Measurements from ENCODE around the gene LDHB.
"Not testable (repeated sequence)": the region's sequence is repeated elsewhere in the genome, so short reads cannot be mapped to it uniquely, and the experiment has no call there.

LDHB gene

DNA sequence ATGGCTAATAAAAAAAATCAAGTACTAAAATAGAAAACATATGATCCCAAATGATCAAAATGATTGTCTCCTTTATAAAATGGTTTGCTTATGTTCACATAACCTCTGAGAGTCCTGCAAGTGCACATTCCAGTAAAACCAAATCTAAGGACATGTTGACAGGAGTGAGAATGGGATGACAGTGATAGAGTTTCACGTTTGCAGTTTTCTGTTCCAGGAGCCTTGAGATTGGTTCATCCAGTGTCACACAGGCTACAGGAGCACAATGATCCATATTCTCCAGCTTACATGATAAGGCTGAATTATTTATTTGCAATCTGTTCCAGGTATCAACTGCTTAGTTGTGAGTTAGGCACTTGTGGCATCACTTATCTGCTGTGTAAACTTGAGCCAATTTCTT is 51.5 kb downstream of the LDHB start:
- no peak for DNase-seq

DNA sequence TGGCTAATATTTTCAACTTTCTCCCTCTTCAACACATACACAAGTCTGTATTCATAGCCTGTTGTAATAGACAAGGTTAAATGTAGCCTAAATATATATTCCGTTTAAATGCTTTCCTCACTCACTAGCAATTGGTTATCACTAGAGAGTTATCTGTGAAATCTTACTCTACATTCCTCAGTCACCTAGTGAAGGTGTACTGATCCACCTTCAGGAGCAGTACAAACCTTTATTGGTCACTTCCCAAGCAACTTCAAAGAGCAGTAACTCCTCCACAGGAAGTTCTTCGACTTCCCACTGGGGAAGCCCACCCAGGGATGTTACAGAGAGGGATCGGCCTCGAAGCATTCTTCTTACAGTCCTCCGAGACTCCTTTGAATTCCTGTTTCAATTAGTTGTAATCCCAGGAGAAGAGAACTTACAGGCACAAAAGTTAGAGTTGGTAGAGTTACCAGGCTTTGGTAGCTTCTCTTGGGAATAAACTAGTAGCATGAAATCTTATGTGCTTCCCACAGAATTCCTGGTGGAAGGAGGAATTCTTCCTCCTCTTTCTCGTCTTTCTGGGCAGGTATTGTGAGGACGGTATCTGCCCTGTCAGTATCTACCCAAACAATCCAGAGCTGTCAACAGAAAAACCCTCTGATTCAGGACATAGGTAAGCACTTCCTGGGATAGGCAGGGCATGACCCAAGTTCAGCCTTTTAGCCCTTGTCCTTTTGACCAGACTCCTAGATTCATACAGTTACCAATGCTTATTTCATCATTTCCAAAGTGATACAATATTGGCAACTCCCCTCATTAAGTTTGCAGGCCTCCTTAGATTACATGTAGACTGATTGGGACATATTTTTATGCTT is 53.2 kb downstream of the LDHB start, which contains the start of gene GYS2:
Gene GYS2, minus strand, starts transcription at position 603 of the 857 bp plus-strand sequence. Its CDS starts 255 bp downstream, at position 348.
- DNase-seq = no peak

DNA sequence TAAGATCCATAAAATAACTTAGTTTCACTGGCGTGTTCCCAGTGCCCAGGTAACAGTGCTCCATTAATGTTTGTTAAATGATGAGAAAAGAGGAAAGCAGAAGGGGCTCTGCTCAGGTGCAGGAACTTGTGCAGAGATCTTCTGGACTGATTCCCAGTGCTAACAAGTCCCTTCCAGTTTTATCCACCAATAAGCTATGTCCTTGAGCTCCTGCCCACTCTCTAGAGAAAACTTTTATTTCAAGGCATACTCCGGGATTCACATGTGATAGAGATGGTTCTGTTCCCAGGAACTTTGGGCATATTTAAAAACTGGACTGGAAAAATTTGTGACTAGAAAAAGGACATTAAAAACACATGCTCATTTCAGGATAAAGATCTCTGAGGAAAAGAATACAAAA is 54.9 kb downstream of the LDHB start:
- no peak for DNase-seq

DNA sequence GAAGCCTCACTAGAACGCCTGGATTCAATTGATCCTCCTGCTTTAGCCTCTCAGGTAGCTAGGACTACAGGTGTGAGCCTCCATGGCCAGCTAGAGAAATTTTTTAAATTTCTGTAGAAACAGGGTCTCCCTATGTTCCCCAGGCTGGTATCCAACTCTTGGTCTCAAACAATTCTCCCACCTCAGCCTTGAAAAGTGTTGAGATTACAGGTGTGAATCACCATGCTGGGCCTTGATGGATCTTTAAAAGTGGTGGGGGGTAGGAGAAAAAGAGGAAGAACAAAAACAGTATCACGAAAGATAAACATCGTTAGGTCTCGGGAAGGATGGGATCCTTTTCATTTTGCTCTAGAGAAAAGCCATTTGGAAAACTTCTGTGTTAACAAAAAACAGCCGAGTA is 57.4 kb downstream of the LDHB start:
- DNase-seq = no peak

DNA sequence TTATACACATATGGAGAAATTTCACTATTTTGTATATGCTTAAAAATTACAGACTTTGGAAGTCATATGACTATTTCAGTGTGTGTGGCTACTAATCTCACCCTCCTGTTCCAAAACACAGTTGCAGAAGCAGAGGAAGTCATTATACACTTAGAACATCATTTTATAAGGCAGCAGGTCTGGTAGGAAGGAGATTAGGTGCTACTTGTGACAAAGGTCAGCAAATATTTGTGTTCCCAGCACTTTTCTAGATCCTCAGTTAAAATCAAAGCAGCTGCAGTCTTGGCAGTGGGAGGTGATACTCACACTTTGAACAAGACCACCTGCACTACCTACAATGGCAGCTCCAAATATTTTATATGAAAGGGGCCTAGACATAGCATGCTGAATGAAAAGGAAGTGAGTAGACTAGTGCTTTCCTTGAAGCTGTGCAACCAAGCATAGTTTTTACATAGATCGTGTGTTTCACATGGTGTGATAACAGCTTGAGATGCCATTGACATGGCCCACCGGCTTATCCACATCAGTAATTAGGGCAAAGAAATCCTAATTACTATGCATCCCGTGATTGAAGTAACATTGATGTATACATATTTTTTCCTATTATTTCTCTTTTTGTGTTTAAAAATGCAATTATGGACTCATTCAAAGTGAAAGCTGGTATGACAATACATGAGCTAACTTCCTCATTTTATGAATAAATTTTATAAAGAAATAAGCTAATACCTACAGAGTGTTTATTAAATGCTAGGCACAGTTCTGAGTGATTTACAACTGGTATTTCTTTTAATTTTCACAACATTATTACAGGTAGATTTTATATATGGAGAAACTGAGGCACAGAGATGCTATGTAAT is 58.3 kb downstream of the LDHB start:
- no peak for DNase-seq

DNA sequence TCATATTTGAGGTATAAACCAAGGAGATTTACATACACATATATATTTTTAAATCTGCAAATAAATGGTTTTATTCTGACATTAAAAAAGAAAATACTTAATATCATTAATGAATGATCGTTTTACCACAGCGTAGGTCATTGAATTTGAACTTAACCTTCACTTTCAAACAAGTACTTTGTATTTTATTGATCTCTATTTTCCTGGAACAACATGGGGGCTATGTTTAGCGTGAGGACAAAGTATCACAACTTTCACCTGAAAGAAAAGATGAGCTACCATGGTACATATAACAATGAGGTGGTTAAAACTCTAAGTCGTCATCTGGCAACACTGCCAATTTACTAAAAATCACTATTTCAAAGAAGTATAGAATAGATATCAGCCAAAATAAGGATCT is 59.0 kb downstream of the LDHB start:
- no peak for DNase-seq

DNA sequence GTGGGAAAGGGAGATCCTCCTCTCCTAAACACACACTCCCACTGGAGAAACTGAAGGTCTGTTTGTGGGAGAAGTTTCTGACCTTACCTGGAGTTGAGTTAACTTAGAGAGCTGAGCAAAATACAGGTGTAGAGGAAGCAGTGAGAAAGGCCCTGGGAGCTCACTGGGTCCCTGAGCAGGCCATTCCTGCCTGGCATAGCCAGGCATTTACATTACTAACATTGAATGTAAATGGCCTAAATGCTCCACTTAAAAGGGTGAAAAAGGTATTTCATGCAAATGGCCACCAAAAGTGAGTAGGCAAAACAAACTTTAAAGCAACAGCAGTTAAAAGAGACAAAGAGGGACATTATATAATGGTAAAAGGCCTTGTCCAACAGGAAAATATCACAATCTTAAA is 62.3 kb downstream of the LDHB start:
- DNase-seq = not testable (repeated sequence)

DNA sequence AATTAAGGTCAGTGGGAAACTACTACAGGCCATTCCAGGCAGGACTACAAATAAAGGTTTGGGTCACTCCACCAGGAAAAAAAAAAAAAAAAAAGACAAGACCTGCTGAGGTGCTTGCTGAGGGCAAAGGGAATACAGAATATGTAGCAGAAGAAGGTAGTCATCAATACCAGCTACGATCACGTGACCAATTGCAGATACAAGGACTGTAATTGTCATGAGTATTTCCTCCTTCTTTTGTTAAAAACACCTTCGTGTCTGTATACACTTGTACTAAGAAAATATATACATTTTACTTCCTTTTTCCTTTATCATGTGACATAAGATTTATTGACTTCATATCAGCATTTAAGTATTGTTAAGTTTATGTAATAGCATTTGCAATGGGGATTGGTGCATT is 72.2 kb downstream of the LDHB start:
- no peak for DNase-seq

Data from stimulated activated CD4-positive, alpha-beta T cell treated with anti-CD3 and anti-CD28 coated beads, Interleukin-1b, Interleukin-23, amount 100 ng/mL, for 48 hours (primary cell).